ENCODE measurements around the gene SLC4A1. TPM values are rescaled to one million over a fixed set of nuclear protein-coding genes. Genes with fewer than 3 reads are reported as not detected.

SLC4A1 gene
- total and polyA plus RNA-seq, 2 experiments from 2014 or later, result not detected

DNA sequence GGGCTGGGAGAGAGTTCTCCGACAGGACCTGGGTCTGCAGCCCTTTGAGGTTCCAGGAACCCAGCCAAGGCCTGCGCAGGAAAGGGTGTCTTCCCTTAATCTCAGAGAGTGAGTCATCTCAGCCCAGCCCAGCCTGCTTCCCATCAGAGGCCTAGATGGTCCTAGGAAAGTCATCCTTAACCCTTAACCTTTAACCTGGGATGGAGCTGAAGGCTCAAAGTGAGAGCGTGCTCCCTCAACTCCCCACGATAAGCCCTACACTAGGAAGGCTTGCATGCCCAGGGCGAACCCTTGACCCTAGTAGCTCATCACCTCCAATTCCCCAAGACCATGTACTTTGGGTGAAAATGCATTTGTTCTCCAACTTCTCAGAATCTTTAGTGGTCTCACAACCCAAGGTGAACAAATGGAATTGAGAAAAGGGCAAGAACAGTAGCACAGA is 63.5 kb downstream of the SLC4A1 start:
- WGBS (ENCODE audit: low lambda C conversion rate, missing lambda C conversion rate), result 72% methylated on average over 5 of the region's 5 CpGs

GRCh38 chr17:44203731-44204440 is 64.0 kb downstream of the SLC4A1 start:
- H2AFZ ChIP-seq, result no peak overlapping the region
- WGBS (ENCODE audit: low lambda C conversion rate, missing lambda C conversion rate), result 61% methylated on average over 9 of the region's 9 CpGs
- H3K9me3 ChIP-seq (ENCODE audit: low read depth), result no peaks in the 10 kb centered on the region
- no peaks in the 10 kb centered on the region for H3K36me3 ChIP-seq (replicated peaks; ENCODE audit: insufficient read depth, low read depth)
- H3K79me2 ChIP-seq, result peaks cover 6% of the 10 kb centered on the region
- peak; percentile 61 for DNase-seq (ENCODE audit: low spot score)
- H3K27ac ChIP-seq, result peak overlapping the region; percentile 25
- no peaks in the 10 kb centered on the region for H4K20me1 ChIP-seq (ENCODE audit: insufficient read depth, poor library complexity, severe bottlenecking)
- H3K27me3 ChIP-seq, result no peaks in the 10 kb centered on the region
- no peak overlapping the region for H3K4me3 ChIP-seq
- TF ChIP-seq EZH2phosphoT487 (IDR thresholded peaks at IDR 0.05; ENCODE audit: low read depth, severe bottlenecking, unreplicated experiment) (no peak), EZH2 (IDR thresholded peaks at IDR 0.05; ENCODE audit: borderline replicate concordance) (no peak), CTCF (IDR thresholded peaks at IDR 0.05; ENCODE audit: poor library complexity) (peak; percentile 55)
- H3K4me2 ChIP-seq, result no peak overlapping the region
- H3K4me1 ChIP-seq (ENCODE audit: insufficient read depth), result peaks cover 5% of the 10 kb centered on the region
- H3K9me2 ChIP-seq (replicated peaks; ENCODE audit: insufficient read depth), result no peaks in the 10 kb centered on the region

More for the DNA sequence above, 63.5 kb downstream of the SLC4A1 start:
- Histone ChIP-seq H2AFZ (no peak overlapping the region), H3K36me3 (replicated peaks; ENCODE audit: insufficient read depth, low read depth) (no peaks in the 10 kb centered on the region), H3K4me1 (ENCODE audit: insufficient read depth) (peaks cover 5% of the 10 kb centered on the region), H3K79me2 (peaks cover 4% of the 10 kb centered on the region), H3K9me2 (replicated peaks; ENCODE audit: insufficient read depth) (no peaks in the 10 kb centered on the region), H3K27ac (peak overlapping the region; percentile 55), H3K27me3 (no peaks in the 10 kb centered on the region), H4K20me1 (ENCODE audit: insufficient read depth, poor library complexity, severe bottlenecking) (no peaks in the 10 kb centered on the region), H3K9me3 (ENCODE audit: low read depth) (no peaks in the 10 kb centered on the region), H3K4me2 (no peak overlapping the region), H3K4me3 (no peak overlapping the region)
- DNase-seq (ENCODE audit: low spot score), result no peak
- TF ChIP-seq EZH2phosphoT487 (IDR thresholded peaks at IDR 0.05; ENCODE audit: low read depth, severe bottlenecking, unreplicated experiment) (no peak), EZH2 (IDR thresholded peaks at IDR 0.05; ENCODE audit: borderline replicate concordance) (no peak), CTCF (IDR thresholded peaks at IDR 0.05; ENCODE audit: poor library complexity) (no peak)

GRCh38 chr17:44202756-44203155 is 65.2 kb downstream of the SLC4A1 start:
- H3K9me3 ChIP-seq (ENCODE audit: low read depth), result no peaks in the 10 kb centered on the region
- no peak overlapping the region for H3K4me3 ChIP-seq
- peaks cover under 1% of the 10 kb centered on the region for H4K20me1 ChIP-seq (ENCODE audit: insufficient read depth, poor library complexity, severe bottlenecking)
- no peaks in the 10 kb centered on the region for H3K27me3 ChIP-seq
- H3K4me1 ChIP-seq (ENCODE audit: insufficient read depth), result peaks cover 12% of the 10 kb centered on the region
- no peak for TF ChIP-seq CTCF (IDR thresholded peaks at IDR 0.05; ENCODE audit: poor library complexity)
- no peak for TF ChIP-seq EZH2 (IDR thresholded peaks at IDR 0.05; ENCODE audit: borderline replicate concordance)
- TF ChIP-seq EZH2phosphoT487 (IDR thresholded peaks at IDR 0.05; ENCODE audit: low read depth, severe bottlenecking, unreplicated experiment), result no peak
- no peaks in the 10 kb centered on the region for H3K36me3 ChIP-seq (replicated peaks; ENCODE audit: insufficient read depth, low read depth)
- DNase-seq (ENCODE audit: low spot score), result no peak
- H3K9me2 ChIP-seq (replicated peaks; ENCODE audit: insufficient read depth), result no peaks in the 10 kb centered on the region
- H3K79me2 ChIP-seq, result peaks cover 17% of the 10 kb centered on the region
- no peak overlapping the region for H3K27ac ChIP-seq
- 86% methylated on average over 4 of the region's 4 CpGs for WGBS (ENCODE audit: low lambda C conversion rate, missing lambda C conversion rate)
- no peak overlapping the region for H2AFZ ChIP-seq
- no peak overlapping the region for H3K4me2 ChIP-seq
